Cardiac fibroblast (primary cell): ENCODE results near the gene IRF4.
"Not testable (repeated sequence)": the region's sequence is repeated elsewhere in the genome, so short reads cannot be mapped to it uniquely, and the experiment has no call there.

ENCODE experiments used
- DNase-seq, 2 donors: peaks; one replicate each; pipeline versions ENCODE4 v3.0.0 to v3.0.0-alpha.2; 2010; ENCODE audit warnings: low read depth in 2 of 2
- H3K4me3 ChIP-seq, 2 donors: replicated peaks in 1 of 2; 1 replicate in 1 of 2; 2 replicates in 1 of 2; pipeline ENCODE4 v1.5.1; 2011; ENCODE audit warnings: low read depth in 2 of 2, low read length in 2 of 2, mild to moderate bottlenecking in 2 of 2, moderate library complexity in 1 of 2
- TF ChIP-seq, protein P1 (sequence below): IDR thresholded peaks from one replicate; pipeline ENCODE4 v1.5.1; 2011; ENCODE audit warnings: low read depth, mild to moderate bottlenecking, low read length, inconsistent platforms

Gene IRF4

DNA sequence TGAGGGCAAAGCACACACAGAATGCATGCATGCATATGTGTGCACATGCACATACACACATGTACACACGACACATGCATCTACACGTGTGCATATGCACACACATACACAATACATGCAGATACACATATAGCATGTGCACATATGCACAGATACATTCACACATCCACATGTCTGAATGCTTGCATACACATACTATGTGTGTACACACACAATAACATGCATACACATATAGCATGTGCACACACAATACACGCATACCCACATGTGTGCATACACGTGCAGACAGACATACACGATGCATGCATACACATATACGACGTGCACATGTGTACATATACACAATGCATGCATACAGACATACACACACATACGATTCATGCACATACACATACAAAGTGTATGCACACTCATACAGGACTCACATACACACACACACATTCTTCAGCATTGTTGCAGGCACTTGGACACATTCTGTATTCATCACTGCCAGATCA lies 24.2 kb upstream of the IRF4 start:
- DNase-seq, result no peak
- no peak overlapping the region for H3K4me3 ChIP-seq
- TF ChIP-seq, protein P1, sequence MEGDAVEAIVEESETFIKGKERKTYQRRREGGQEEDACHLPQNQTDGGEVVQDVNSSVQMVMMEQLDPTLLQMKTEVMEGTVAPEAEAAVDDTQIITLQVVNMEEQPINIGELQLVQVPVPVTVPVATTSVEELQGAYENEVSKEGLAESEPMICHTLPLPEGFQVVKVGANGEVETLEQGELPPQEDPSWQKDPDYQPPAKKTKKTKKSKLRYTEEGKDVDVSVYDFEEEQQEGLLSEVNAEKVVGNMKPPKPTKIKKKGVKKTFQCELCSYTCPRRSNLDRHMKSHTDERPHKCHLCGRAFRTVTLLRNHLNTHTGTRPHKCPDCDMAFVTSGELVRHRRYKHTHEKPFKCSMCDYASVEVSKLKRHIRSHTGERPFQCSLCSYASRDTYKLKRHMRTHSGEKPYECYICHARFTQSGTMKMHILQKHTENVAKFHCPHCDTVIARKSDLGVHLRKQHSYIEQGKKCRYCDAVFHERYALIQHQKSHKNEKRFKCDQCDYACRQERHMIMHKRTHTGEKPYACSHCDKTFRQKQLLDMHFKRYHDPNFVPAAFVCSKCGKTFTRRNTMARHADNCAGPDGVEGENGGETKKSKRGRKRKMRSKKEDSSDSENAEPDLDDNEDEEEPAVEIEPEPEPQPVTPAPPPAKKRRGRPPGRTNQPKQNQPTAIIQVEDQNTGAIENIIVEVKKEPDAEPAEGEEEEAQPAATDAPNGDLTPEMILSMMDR, result no peak

DNA sequence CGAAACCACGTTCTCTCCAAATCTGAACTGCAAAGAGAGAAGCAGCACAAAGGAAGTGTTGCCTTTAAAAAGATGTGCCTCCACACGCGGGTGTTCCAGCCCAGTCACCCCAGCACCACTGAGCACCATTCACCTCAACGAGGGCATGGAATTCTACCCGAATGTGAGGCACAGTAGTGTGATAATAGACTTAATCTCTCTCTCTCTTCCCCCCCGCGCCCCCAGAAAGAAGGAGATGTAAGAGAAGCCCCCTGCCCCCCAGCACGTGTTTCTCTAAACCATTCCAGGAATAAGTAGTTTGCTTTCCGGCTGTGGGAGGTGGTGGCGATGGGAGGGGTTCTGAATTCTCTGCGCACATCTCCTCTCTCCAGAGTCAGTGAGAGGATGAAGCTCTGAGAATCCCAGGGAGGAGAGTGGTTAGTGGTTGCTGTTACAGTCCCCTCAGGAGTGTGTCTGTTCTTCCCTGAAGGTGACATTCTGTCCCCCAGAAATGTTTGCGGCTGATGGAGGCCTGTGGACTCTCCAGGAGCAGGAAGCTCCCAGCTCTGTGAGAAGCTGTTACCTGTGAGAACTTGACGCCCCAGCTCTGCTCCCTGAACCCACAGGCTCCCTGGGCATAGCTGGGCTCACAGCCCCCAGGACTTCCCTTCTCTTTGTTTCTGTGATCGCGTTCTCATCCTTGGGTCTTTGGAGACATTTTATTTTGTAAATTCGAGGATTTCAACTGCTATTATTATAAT lies 23.5 kb upstream of the IRF4 start:
- H3K4me3 ChIP-seq, result no peak overlapping the region
- TF ChIP-seq, protein P1, result no peak
- no peak for DNase-seq

DNA sequence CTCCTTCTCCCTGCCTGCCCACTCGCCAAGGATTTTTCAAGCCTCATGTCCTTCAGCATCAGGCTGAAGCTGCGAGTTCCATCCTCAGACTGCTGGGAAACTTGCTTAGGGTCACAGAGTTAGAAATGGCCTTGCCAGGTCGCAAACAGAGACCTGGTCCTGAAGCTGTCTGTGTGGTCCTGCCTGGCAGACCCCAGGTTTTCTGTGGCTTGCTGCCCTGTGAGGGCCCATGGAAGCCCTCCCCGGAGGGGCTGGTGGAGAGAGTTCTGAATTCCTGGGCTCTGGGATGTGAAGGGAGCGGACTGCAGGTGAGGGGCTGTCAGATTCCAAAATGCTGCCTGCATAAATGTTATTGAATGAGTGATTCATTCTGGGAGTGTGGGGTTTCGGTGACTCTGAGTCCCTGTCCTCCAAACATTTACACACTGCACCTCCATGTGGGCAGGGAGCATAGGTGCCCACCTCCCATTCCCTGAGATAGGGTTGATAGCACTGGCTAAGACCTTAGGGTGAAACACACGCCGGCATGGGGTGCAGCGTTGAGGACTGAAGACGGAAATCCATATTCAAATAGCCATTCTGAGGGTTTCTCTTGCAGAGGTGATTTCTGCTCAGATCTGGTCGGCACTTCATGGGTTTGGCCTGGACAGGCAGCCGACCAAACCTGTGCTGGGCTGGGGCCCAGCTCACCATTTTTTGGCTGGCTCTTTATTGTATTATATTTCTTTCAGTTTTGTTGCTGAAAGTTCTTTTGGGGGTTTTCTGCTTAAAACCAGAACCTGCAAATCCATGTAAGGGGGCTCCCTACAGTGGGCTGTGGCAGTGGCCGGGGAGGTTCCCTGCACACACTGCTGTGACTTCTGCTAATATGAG lies 21.8 kb upstream of the IRF4 start:
- H3K4me3 ChIP-seq, result no peak overlapping the region
- TF ChIP-seq, protein P1, result no peak
- DNase-seq, result no peak

DNA sequence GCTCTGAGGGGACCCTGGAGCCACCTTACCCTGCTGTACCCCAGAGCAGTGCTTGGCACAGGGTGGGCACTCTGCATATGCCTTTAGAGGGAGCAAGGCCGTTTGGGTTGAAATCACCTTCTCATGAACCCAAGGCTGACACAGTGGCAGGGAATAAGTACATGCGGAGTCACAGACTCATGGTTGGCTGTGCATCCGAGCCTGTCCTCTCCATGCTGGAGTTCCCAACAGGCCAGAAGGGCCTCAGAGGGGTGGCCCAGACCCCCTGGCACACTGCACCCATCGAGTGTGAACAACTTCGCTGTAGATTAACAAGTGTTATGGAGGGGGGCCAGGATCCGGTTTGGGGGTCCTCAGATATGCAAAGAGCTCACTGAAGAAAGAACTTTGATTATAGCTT lies 21.0 kb upstream of the IRF4 start:
- no peak overlapping the region for H3K4me3 ChIP-seq
- DNase-seq, result no peak
- TF ChIP-seq, protein P1, result no peak

- not testable (repeated sequence) for DNase-seq, H3K4me3 ChIP-seq
Observed at GRCh38 chr6:371851-372250, 19.7 kb upstream of the IRF4 start.

- no peak overlapping the region for H3K4me3 ChIP-seq
- TF ChIP-seq, protein P1, result no peak
- no peak for DNase-seq
Observed at GRCh38 chr6:372336-372911, 19.1 kb upstream of the IRF4 start.

- DNase-seq, result no peak
- TF ChIP-seq, protein P1, result no peak
- H3K4me3 ChIP-seq, result no peak overlapping the region
Observed at GRCh38 chr6:373031-373430, 18.5 kb upstream of the IRF4 start.
